SK-N-SH (cell line): ENCODE results near the gene ATL1. TPM values are rescaled to one million over a fixed set of nuclear protein-coding genes. Genes with fewer than 3 reads are reported as not detected.

ENCODE experiments used
- CTCF ChIA-PET: fragments of 300-600, 350-600 bp; formaldehyde crosslinking; extraction: SDS; loops from one replicate; lab custom pipeline; 2021; lab: Yijun Ruan, JAX
- POLR2A ChIA-PET: fragments of 350-600 bp; sonication (Branson Sonifier 250); formaldehyde crosslinking; extraction: SDS; loops from one replicate; lab custom pipeline; 2020; ENCODE audit warnings: antibody characterized with exemption, inconsistent platforms; lab: Yijun Ruan, JAX
- DNase-seq: peaks from one replicate; pipeline ENCODE4 v3.0.0; 2012
- H2AFZ ChIP-seq: fragments of 200-600 bp; sonication (generic); 2 replicates; pipeline ENCODE4 v1.8.1; 2016; ENCODE audit warnings: antibody characterized with exemption, mild to moderate bottlenecking, low read depth
- H3F3A ChIP-seq: fragments of 200-600 bp; sonication (generic); replicated peaks from 2 replicates; pipeline ENCODE3; 2016; ENCODE audit warnings: antibody characterized with exemption, mild to moderate bottlenecking; ENCODE audit not compliant: insufficient read depth
- H3K27ac ChIP-seq, 2 experiments: fragments of 200-500 bp in 1 of 2; fragments of 200-600 bp in 1 of 2; sonication (Bioruptor generic) in 1 of 2; sonication (generic), shearing (Covaris generic) in 1 of 2; 2 replicates each; pipeline versions ENCODE4 v1.5.1 to v1.6.1; 2014 to 2016; ENCODE audit warnings: low read depth in 2 of 2, inconsistent platforms in 1 of 2, low read length in 1 of 2, mild to moderate bottlenecking in 1 of 2, mixed read lengths in 1 of 2
- H3K27me3 ChIP-seq: fragments of 200-600 bp; sonication (generic), shearing (Covaris generic); 2 replicates; pipeline ENCODE4 v1.6.1; 2016; ENCODE audit warnings: mixed run types; ENCODE audit not compliant: insufficient read depth
- H3K36me3 ChIP-seq, 2 experiments: fragments of 200-500 bp in 1 of 2; fragments of 200-600 bp in 1 of 2; sonication (Bioruptor generic) in 1 of 2; sonication (generic) in 1 of 2; replicated peaks in 1 of 2; 2 replicates each; pipeline versions ENCODE3 to v1.5.1; 2014 to 2016; ENCODE audit warnings: low read length in 1 of 2, mild to moderate bottlenecking in 1 of 2; ENCODE audit not compliant: insufficient read depth in 2 of 2, control insufficient read depth in 1 of 2
- H3K4me1 ChIP-seq, 2 experiments: fragments of 200-500 bp in 1 of 2; fragments of 200-600 bp in 1 of 2; sonication (Bioruptor generic) in 1 of 2; sonication (generic), shearing (Covaris generic) in 1 of 2; 2 replicates each; pipeline versions ENCODE4 v1.5.1 to v1.6.1; 2014 to 2016; ENCODE audit warnings: low read depth in 1 of 2, low read length in 1 of 2, mixed run types in 1 of 2; ENCODE audit not compliant: insufficient read depth in 2 of 2, control insufficient read depth in 1 of 2
- H3K4me2 ChIP-seq: fragments of 200-600 bp; sonication (generic), shearing (Covaris generic); 2 replicates; pipeline ENCODE4 v1.6.1; 2017; ENCODE audit warnings: mixed run types
- H3K4me3 ChIP-seq, 2 experiments: fragments of 200-500 bp in 1 of 2; fragments of 200-600 bp in 1 of 2; sonication (Bioruptor generic) in 1 of 2; sonication (generic), shearing (Covaris generic) in 1 of 2; 2 replicates each; pipeline versions ENCODE4 v1.5.1 to v1.8.1; 2014 to 2016; ENCODE audit warnings: low read depth in 2 of 2, inconsistent platforms in 1 of 2, low read length in 1 of 2, mild to moderate bottlenecking in 1 of 2, mixed read lengths in 1 of 2, moderate library complexity in 1 of 2
- H3K79me2 ChIP-seq: fragments of 200-600 bp; sonication (generic); 2 replicates; pipeline ENCODE4 v1.8.1; 2017; ENCODE audit warnings: mild to moderate bottlenecking; ENCODE audit not compliant: insufficient read depth
- H3K9ac ChIP-seq: fragments of 200-600 bp; sonication (generic); 2 replicates; pipeline ENCODE4 v1.6.1; 2017; ENCODE audit warnings: mixed run types
- H3K9me2 ChIP-seq: fragments of 200-600 bp; sonication (generic); 2 replicates; pipeline ENCODE4 v1.6.1; 2017; ENCODE audit warnings: mixed run types
- H3K9me3 ChIP-seq: fragments of 200-600 bp; sonication (generic); 2 replicates; pipeline ENCODE4 v1.6.1; 2017; ENCODE audit warnings: mixed run types, mild to moderate bottlenecking, moderate library complexity
- H4K20me1 ChIP-seq: fragments of 200-600 bp; sonication (generic); 2 replicates; pipeline ENCODE4 v1.6.1; 2017; ENCODE audit warnings: mild to moderate bottlenecking, mixed run types; ENCODE audit not compliant: insufficient read depth
- CHD2 ChIP-seq: fragments of 150-350 bp; IDR thresholded peaks from 2 replicates; pipeline ENCODE4 v1.6.1; 2018; ENCODE audit warnings: low read length; ENCODE audit not compliant: partially characterized antibody
- CTCF ChIP-seq: fragments of 200-600 bp; sonication (generic); IDR thresholded peaks from 2 replicates; pipeline ENCODE4 v1.6.1; 2017; ENCODE audit warnings: antibody characterized with exemption, mild to moderate bottlenecking, moderate library complexity
- ELF1 ChIP-seq: IDR thresholded peaks from 2 replicates; pipeline ENCODE4 v1.4.0; 2012
- EZH2phosphoT487 ChIP-seq: fragments of 200-600 bp; sonication (generic); IDR thresholded peaks from 2 replicates; pipeline ENCODE4 v1.6.1; 2017; ENCODE audit warnings: low read depth, mixed run types, mild to moderate bottlenecking, antibody characterized with exemption, moderate library complexity, borderline replicate concordance
- FOSL2 ChIP-seq: IDR thresholded peaks from 2 replicates; pipeline ENCODE4 v1.4.0; 2012; ENCODE audit warnings: low read depth, mild to moderate bottlenecking, moderate library complexity, borderline replicate concordance
- FOXJ3 ChIP-seq: sonication (generic); formaldehyde crosslinking; IDR thresholded peaks from 2 replicates; pipeline ENCODE4 v1.5.1; 2020; ENCODE audit warnings: mild to moderate bottlenecking, missing genetic modification reagents
- FOXM1 ChIP-seq: IDR thresholded peaks from 2 replicates; pipeline ENCODE4 v1.4.0; 2012; ENCODE audit warnings: low read depth, mild to moderate bottlenecking
- GATA2 ChIP-seq: sonication (generic); formaldehyde crosslinking; IDR thresholded peaks from 2 replicates; pipeline ENCODE4 v1.5.0; 2020; ENCODE audit warnings: mild to moderate bottlenecking, missing genetic modification reagents
- JUND ChIP-seq: IDR thresholded peaks from 2 replicates; pipeline ENCODE4 v1.4.0; 2012
- MEF2A ChIP-seq: IDR thresholded peaks from 2 replicates; pipeline ENCODE4 v1.4.0; 2012; ENCODE audit warnings: low read depth, borderline replicate concordance
- MXI1 ChIP-seq: IDR thresholded peaks from 2 replicates; pipeline ENCODE4 v1.6.1; 2012; ENCODE audit warnings: mild to moderate bottlenecking, low read depth, low read length, improper control_type of control experiment
- NFIC ChIP-seq: IDR thresholded peaks from 2 replicates; pipeline ENCODE4 v1.4.0; 2012; ENCODE audit warnings: borderline replicate concordance
- NRF1 ChIP-seq: IDR thresholded peaks from 2 replicates; pipeline ENCODE4 v1.6.1; 2012; ENCODE audit warnings: low read depth, mild to moderate bottlenecking, low read length
- RAD21 ChIP-seq: IDR thresholded peaks from 2 replicates; pipeline ENCODE4 v1.6.1; 2012; ENCODE audit warnings: mild to moderate bottlenecking, low read length
- RFX5 ChIP-seq: IDR thresholded peaks from 2 replicates; pipeline ENCODE4 v1.6.1; 2012; ENCODE audit warnings: mild to moderate bottlenecking, improper control_type of control experiment, low read length
- SMC3 ChIP-seq: IDR thresholded peaks from 2 replicates; pipeline ENCODE4 v1.6.1; 2012; ENCODE audit warnings: low read depth, low read length, improper control_type of control experiment
- TAF1 ChIP-seq: IDR thresholded peaks from 2 replicates; pipeline ENCODE4 v1.6.1; 2012; ENCODE audit warnings: low read depth, mild to moderate bottlenecking, low read length, moderate library complexity, borderline replicate concordance
- TCF12 ChIP-seq: IDR thresholded peaks from 2 replicates; pipeline ENCODE4 v1.4.0; 2012
- YY1 ChIP-seq: IDR thresholded peaks from 2 replicates; pipeline ENCODE4 v1.4.0; 2012; ENCODE audit warnings: low read depth, mild to moderate bottlenecking
- ZBTB33 ChIP-seq: IDR thresholded peaks from 2 replicates; pipeline ENCODE4 v1.4.0; 2012; ENCODE audit warnings: low read depth, borderline replicate concordance
- polyA plus RNA-seq, 3 experiments: library from polyadenylated mRNA; depleted of rRNA; stranded (reverse); fragments of >200 nt; gene quantifications; 2 replicates each; pipeline ENCODE4 v1.2.3, GENCODE V29; 2012

Gene ATL1
- polyA plus RNA-seq, 1 of the 3 experiments (the other 2 are of a cell fraction): 7.3 TPM

GRCh38 chr14:50578433-50578832 lies 18.5 kb downstream of the ATL1 start:
- no peaks in the 10 kb centered on the region for H3K27me3 ChIP-seq
- H3K9me3 ChIP-seq: 0 out of 2 replicates have a peak, but pooled peaks cover 3% of the 10 kb centered on the region
- no peaks in the 10 kb centered on the region for H3K36me3 ChIP-seq
- H3K9ac ChIP-seq: no peak overlapping the region
- no peak overlapping the region for H3K27ac ChIP-seq
- H2AFZ ChIP-seq: no peak overlapping the region
- H3K4me2 ChIP-seq: no peak overlapping the region
- CTCF ChIA-PET: interaction anchor here (0.9 to 1.1 kb wide), 2 partner anchors 10 to 199 kb away, joined by 3 read pairs; no protein-coding TSS in a partner anchor
- H3K4me1 ChIP-seq: peaks cover 0 to 7% of the 10 kb centered on the region in 2 experiments; a peak in 3 of 4 replicates
- DNase-seq: no peak
- peaks cover 7% of the 10 kb centered on the region for H3F3A ChIP-seq
- H3K9me2 ChIP-seq: no peaks in the 10 kb centered on the region
- POLR2A ChIA-PET: no interaction called here
- peaks cover 9% of the 10 kb centered on the region; the same call in 1 of the 2 replicates for H3K79me2 ChIP-seq
- TF ChIP-seq MXI1 (no peak), ELF1 (no peak), EZH2phosphoT487 (no peak), NFIC (no peak), RFX5 (no peak), GATA2 (CRISPR knock-in tag) (no peak), CHD2 (no peak), TCF12 (no peak), CTCF (no peak), TAF1 (no peak), FOSL2 (no peak), YY1 (no peak), NRF1 (no peak), FOXM1 (no peak), RAD21 (no peak), JUND (no peak), FOXJ3 (no peak), SMC3 (no peak), MEF2A (no peak), ZBTB33 (no peak)
- H4K20me1 ChIP-seq: no peaks in the 10 kb centered on the region
- no peak overlapping the region for H3K4me3 ChIP-seq
